ENCODE results near the gene PRKG1. TPM values are rescaled to one million over a fixed set of nuclear protein-coding genes. Genes with fewer than 3 reads are reported as not detected.

Gene PRKG1
- total and polyA plus RNA-seq, 2 of the 8 experiments (the other 6 are each of a cell fraction or from before 2014, with no cell fraction given), result 4.2 to 15.2 TPM

GRCh38 chr10:51266496-51266895 is 192.2 kb downstream of the PRKG1 start (continued):
- no peak for TF ChIP-seq ATF3 (IDR thresholded peaks at IDR 0.05; ENCODE audit: insufficient read depth, low read depth, low read length)
- no peak for TF ChIP-seq CHD1 (IDR thresholded peaks at IDR 0.05; ENCODE audit: low read depth, low read length)
- TF ChIP-seq RNF2 (IDR thresholded peaks at IDR 0.05; ENCODE audit: borderline replicate concordance, low read depth, low read length, missing control alignments, poor library complexity, severe bottlenecking), result no peak

Measured in H1 (cell line).